HK-2 (cell line): ENCODE measurements around the gene ERGIC3.

Source experiments
- DNase-seq: peaks from one replicate; pipeline ENCODE4 v3.0.0-alpha.2; 2018; ENCODE audit not compliant: unreplicated experiment

ERGIC3 gene

DNA sequence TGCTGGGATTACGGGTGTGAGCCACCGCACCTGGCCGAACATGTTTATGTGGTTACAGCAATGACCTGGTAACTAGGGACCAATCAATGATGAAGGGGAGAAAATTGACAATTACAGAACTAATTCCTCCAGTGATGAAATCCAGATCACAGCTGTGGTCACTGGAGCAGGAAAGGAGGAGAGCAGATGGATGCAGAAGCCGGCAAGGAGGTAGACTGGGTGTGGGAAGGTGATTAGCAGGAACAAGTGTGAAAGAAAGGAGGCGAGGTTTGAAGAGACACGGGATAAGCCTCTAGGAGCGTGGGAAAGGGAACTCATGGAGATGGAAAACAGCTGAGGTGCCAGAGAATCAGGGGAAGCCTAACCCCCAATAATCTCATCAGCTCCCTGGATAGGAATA, 56.6 kb downstream of the ERGIC3 start:
- no peak for DNase-seq

DNA sequence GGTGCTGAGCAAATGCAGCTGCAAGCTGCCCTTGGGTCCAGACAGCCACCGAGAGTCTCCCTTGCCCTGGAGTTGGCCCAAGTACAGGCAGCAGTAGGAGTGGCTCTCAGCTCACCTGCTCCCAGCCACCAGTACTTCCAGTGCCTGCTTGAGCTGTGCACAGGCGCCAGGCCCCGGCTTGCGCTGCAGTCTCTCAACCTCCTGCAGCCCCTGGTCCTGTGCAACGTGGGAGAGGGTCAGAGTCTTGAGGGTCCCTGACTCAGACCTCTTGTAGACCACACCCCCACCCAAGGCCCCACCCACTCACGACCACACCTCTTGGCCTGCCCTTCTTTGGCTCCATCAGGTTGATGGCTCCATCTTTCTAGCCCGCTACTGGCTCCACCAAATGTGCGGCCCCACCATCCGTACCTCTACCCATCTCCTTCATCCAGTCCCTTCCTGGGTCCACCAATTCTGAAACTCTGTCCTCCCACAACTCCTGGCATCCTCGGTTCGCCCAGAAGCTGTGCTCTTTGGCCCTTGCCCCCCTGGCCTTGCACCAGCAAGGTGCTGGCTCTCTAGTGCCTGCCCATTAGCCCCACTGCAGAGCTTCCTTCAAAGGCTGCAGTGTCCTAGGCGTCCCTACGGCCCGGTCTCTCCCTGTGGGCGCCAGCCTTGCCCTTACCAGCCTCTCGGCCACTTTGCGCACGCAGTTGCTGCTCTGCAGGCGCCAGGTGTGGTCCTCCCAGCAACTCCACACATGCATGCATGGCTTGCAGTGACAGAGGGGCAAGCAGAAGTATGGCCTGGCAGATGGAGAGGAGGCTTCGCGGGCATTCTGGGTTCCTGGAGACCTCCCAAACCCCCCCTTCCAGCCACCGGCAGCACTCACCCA, 57.3 kb downstream of the ERGIC3 start:
- no peak for DNase-seq

DNA sequence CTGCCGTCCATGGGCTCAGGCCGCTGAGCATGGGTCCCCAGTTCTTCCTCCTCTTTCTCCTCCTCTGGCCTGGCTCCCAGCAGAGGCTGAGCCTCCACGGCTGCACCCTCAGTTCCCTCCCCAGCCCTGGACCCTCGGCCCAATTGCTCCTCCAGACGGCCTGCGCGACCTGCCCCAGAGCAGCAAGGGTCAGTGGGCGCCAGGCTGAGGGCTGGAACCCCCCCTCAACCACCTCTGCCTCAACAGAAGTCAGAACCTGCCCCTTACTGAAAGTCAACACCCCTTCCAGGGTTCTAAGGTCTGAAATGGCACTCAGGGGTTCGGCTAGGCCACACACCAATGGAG, 57.9 kb downstream of the ERGIC3 start:
- DNase-seq: no peak

DNA sequence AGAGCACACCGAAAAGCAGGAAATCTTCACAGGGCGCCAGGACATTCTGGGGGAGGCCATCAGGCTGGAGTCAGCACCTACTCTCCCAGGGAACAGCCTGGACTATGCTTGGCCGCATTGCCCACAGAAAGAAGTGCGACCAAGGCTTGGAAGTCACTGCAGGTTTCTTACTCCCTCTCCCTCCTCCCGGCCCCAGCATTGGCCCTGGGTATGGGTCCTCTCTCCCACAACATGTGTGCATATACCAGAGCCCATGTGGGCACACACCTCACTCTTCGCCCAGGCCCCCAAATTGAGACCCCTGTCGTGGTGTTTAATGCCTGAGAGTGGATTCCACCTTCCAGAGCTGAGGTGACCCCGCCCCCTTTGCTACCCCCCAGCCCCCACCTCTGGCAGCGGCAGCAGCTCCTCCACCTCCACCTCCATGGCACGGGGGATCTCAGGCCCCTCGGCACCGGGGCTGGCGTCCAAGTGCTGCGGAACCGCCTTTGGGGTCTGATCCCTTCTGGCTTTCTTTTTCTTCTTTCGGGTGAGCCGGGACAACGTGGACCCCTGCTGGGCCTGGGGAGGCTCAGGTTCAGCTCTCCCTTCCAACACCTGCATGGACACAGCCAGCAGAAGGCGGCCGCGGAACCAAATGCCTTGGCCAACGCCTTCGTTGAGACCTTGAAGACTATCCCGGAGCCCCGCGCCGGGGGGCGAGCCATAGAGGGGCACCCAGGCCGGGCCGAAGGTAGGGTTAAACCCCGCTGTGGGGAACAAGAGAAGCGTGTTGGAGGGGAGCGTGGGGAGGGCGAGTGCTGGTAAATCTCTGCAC, 58.5 kb downstream of the ERGIC3 start:
- DNase-seq: no peak

DNA sequence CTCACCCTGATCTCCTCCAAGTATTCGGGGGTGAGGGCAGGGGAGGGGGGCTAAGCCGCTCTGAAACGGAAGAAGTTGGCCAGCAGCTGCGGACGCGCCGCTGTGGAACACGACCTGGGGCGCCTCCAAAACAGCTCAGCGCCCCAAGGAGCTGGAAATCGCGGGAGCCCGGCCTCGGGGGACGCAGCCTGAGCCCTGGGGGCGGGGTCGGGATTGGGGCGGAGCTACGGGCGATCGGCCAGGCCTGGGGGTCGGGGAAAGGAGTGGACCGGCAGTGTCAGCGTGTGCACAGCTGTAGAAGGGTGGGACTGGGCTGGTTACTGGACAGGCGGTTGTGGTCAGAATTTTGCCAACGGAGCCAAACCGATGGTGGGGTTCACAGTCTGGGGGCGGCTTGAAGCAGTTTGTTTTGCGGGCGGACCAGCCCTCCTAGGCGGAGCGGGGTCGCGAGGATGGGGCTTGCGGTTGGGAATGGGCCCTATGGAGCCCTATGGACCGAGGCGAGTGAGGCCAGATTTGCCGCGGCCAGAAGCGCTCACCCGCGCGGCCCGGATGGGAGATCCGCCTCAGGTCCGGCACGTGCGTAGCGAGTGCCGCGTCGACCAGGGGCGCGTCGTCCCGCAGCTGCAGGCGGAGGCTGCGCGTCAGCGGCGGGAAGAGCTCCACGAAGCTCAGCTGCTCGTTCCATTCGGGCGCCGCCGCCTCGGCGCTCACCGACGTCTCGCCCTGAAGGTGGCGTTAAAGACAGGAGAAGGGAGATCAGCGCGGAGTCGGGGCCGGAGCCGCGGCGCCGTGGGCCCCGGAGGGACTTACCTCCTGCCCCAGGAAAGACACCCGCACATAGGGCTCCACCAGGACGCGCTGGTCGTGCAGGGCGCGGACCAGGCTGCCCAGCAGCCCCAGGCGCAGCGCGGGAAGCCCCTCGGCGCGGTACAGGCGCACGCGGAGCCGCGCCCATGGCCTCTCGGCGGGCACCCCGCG, 59.4 kb downstream of the ERGIC3 start:
- DNase-seq: no peak

DNA sequence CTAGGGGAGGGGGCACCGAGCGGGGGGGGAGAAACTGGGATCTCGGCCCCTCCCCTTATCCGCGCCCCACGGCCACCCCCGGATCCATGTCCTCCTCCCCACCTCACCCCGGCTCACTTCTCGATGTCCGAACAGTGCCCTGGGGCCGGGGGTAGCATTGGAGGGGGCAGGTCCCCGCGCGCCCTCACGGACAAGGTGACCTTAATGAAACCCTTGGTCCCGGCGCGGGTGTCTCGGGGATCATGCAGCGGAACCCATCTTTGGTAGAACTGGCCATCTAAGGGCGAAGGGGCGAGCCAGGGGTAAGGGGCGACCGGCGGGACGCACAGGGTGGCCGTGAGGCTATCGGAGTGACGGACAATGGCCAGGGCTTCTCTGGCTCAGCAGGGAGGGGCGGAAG, 60.1 kb downstream of the ERGIC3 start:
- DNase-seq: no peak

DNA sequence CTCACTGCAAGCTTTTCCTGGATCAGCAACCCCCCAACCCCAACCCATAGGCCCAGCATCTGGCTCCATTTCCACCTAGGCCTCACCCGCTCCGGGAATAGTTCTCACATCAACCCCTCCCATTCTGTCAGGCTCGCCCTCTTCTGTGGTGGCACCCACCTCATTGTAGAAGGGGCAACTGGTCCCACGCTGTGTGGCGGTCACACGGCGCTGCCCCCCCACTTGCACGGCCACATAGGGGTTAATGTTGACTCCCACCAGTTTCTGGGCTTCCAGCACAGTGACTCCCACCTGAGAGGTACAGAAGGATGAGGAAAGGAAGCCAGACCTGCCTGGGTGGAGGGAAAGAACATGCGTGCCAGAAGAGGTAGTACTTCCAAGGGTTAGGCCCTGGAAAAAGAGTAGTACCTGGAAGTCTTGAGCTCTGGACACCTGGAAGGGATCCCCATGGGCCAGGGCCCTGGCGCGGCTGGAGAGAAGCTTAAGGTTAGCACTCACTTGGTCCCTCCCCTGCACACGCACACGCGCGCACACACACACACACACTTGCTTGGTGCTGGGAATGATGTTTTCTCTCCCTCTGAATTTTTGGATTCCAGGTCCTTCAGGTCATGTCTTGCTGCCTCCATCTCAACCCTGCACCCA, 61.1 kb downstream of the ERGIC3 start:
- no peak for DNase-seq

DNA sequence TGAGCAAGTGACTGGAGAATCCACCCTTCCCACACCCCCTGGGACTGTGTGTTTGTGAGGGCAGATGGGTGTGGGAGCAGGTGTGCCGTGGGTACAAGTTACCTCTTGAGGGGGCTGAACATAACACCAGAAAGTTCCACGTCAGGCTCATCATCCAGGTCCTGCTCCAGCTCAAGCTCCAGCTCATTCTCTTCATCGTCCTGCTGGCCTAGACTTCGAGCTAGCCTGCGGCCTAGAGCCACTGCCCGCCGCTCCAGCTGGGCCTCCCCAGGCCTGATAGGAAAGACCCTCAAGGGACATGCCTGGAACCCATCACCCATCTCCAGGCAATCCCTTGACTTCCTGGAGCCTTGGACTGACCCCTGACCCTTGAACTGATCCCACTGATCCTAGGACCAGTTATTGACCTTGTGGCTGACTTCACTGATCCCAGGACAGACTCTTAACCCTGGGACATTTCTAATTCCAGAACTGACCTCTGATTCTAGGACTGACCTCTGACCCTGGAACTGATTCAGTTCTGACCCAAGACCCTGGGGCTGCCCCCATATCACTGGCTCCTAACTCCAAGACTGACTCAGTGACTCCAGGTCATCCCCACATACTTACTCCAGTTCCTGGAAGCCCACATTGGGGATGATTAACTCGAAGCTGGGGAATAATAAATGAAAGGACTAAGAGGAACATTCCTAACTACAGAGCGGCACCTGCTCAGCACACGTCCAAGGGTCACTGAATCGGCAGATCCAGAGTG, 62.0 kb downstream of the ERGIC3 start:
- no peak for DNase-seq

DNA sequence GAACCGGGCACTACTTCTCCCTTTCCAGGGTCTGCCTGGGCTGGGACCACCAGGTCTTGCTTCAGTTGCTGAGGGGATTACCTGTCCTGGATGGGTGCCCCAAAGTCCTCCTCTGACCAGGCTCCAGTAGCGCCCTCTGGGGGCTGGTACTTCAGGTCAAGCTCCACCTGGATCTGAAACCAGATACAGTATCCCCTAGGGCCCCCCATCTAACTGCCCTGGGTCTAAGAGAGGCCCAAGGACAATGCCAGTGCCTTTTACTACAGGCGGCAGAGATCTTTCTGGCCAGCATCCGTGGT, 62.5 kb downstream of the ERGIC3 start:
- peak; percentile 54 for DNase-seq

DNA sequence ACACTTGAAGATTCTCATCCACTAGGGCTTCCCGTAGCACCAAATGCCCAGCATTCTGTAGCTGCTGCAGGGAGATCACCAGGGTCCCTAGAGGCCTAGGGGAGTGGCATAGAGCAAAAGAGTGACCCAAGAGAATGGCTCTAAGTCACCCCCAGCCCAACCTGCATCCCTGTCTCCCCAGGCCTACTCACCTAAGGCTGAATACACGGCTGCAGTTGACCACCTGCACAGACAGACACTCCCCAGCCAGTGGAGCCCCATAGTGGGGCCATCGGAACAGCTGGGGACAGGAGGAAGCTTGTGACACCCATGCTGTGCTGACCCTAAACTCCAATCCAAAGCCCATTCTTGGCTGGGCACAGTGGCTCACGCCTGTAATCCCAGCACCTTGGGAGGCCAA, 64.2 kb downstream of the ERGIC3 start:
- DNase-seq: no peak
